ENCODE measurements around the gene TMEM156. TPM values are rescaled to one million over a fixed set of nuclear protein-coding genes. Genes with fewer than 3 reads are reported as not detected.

Gene TMEM156
- total RNA-seq, 2 experiments from 2014 or later: 18.4 TPM

- H3K9me3 Mint-ChIP-seq: no peaks in the 10 kb centered on the region
- H3K36me3 ChIP-seq (ENCODE audit: insufficient read depth, low read length): no peaks in the 10 kb centered on the region
These were observed 13.6 kb upstream of the TMEM156 start for GRCh38 chr4:39045827-39046221.

GRCh38 chr4:39044956-39045826 is 13.0 kb upstream of the TMEM156 start:
- CTCF ChIA-PET: interaction anchor here (0.8 to 2.0 kb wide), 9 partner anchors 15 to 142 kb away, joined by 3 to 9 read pairs (median 4); no protein-coding TSS in a partner anchor
- DNase-seq: peak in 10 of 14 experiments; percentile 28 to 79 (median 52)
- peak overlapping the region; percentile 72 for H3K4me3 ChIP-seq (ENCODE audit: low read length)

More at GRCh38 chr4:39045827-39046221, 13.6 kb upstream of the TMEM156 start:
- TF ChIP-seq, protein P1, sequence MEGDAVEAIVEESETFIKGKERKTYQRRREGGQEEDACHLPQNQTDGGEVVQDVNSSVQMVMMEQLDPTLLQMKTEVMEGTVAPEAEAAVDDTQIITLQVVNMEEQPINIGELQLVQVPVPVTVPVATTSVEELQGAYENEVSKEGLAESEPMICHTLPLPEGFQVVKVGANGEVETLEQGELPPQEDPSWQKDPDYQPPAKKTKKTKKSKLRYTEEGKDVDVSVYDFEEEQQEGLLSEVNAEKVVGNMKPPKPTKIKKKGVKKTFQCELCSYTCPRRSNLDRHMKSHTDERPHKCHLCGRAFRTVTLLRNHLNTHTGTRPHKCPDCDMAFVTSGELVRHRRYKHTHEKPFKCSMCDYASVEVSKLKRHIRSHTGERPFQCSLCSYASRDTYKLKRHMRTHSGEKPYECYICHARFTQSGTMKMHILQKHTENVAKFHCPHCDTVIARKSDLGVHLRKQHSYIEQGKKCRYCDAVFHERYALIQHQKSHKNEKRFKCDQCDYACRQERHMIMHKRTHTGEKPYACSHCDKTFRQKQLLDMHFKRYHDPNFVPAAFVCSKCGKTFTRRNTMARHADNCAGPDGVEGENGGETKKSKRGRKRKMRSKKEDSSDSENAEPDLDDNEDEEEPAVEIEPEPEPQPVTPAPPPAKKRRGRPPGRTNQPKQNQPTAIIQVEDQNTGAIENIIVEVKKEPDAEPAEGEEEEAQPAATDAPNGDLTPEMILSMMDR (IDR thresholded peaks at IDR 0.05): no peak
- H3K27ac ChIP-seq (ENCODE audit: low read depth in 1 of 2, low read length in 2 of 2): peak overlapping the region; percentile 28 to 65
- DNase-seq (peak in 7 of 14 experiments; percentile 15 to 68 (median 28)), ATAC-seq (ENCODE audit: poor library complexity) (peak; percentile 6)
- H3K36me3 Mint-ChIP-seq (ENCODE audit: low read depth): peaks cover 7% of the 10 kb centered on the region
- peak overlapping the region; percentile 72 for H3K4me3 ChIP-seq (ENCODE audit: low read length)
- H3K4me3 Mint-ChIP-seq: peak overlapping the region; percentile 97
- intact Hi-C loops (cut with DNase I, micrococcal nuclease): loop anchor here (1.0 to 10.0 kb wide), 6 partner anchors 51 to 1361 kb away; partner anchors contain the start of genes LIAS (in 1 of the 2), RELL1 (in 1 of the 2), RFC1 (in 1 of the 2) and RPL9 (in 1 of the 2)
- no peaks in the 10 kb centered on the region for H3K9me3 ChIP-seq (ENCODE audit: control insufficient read depth in 1 of 2, insufficient read depth in 1 of 2, low read length in 2 of 2)
- peaks cover 36% of the 10 kb centered on the region for H3K4me1 ChIP-seq (ENCODE audit: insufficient read depth, low read length)
- H3K4me1 Mint-ChIP-seq (ENCODE audit: low read depth): peaks cover 57% of the 10 kb centered on the region
- ChIA-PET POLR2A (interaction anchor here (0.6 to 5.8 kb wide), 12 partner anchors 8 to 268 kb away, joined by 3 to 58 read pairs (median 4); partner anchors contain the start of gene TMEM156), CTCF (interaction anchor here (0.8 to 1.6 kb wide), 7 partner anchors 9 to 143 kb away, joined by 3 to 7 read pairs (median 4); no protein-coding TSS in a partner anchor)
- peak overlapping the region; percentile 85 for H3K27ac Mint-ChIP-seq
- no peaks in the 10 kb centered on the region for H3K27me3 ChIP-seq (ENCODE audit: control insufficient read depth in 1 of 2, insufficient read depth in 2 of 2, low read length in 2 of 2)
- no peaks in the 10 kb centered on the region for H3K27me3 Mint-ChIP-seq

More at GRCh38 chr4:39044956-39045826, 13.0 kb upstream of the TMEM156 start:
- POLR2A ChIA-PET: interaction anchor here (0.6 to 5.8 kb wide), 16 partner anchors 9 to 269 kb away, joined by 3 to 58 read pairs (median 4); partner anchors contain the start of genes TMEM156 and WDR19
- ATAC-seq (ENCODE audit: poor library complexity): peak; percentile 19
- Mint-ChIP-seq H3K4me1 (ENCODE audit: low read depth) (peaks cover 54% of the 10 kb centered on the region), H3K4me3 (peak overlapping the region; percentile 97), H3K27ac (peak overlapping the region; percentile 85), H3K27me3 (no peaks in the 10 kb centered on the region), H3K9me3 (no peaks in the 10 kb centered on the region), H3K36me3 (ENCODE audit: low read depth) (peaks cover 7% of the 10 kb centered on the region)
- TF ChIP-seq, protein P1 (IDR thresholded peaks at IDR 0.05): no peak
- H3K36me3 ChIP-seq (ENCODE audit: insufficient read depth, low read length): no peaks in the 10 kb centered on the region
- H3K4me1 ChIP-seq (ENCODE audit: insufficient read depth, low read length): peaks cover 36% of the 10 kb centered on the region
- intact Hi-C loops (cut with DNase I, micrococcal nuclease): loop anchor here (1.0 to 10.0 kb wide), 9 partner anchors 13 to 1360 kb away; partner anchors contain the start of genes LIAS (in 1 of the 2), RELL1 (in 1 of the 2), RPL9 (in 1 of the 2) and TMEM156 (in 1 of the 2)
- H3K27ac ChIP-seq (ENCODE audit: low read depth in 1 of 2, low read length in 2 of 2): peak overlapping the region; percentile 56 to 65
- no peaks in the 10 kb centered on the region for H3K27me3 ChIP-seq (ENCODE audit: control insufficient read depth in 1 of 2, insufficient read depth in 2 of 2, low read length in 2 of 2)
- no peaks in the 10 kb centered on the region for H3K9me3 ChIP-seq (ENCODE audit: control insufficient read depth in 1 of 2, insufficient read depth in 1 of 2, low read length in 2 of 2)
